ENCODE measurements around the gene VSTM4.

The VSTM4 gene

GRCh38 chr10:49109669-49110340 lies 5.5 kb downstream of the VSTM4 start:
- H3K56ac ChIP-seq (ENCODE audit: low read length): no peak overlapping the region
- H3K23ac ChIP-seq (ENCODE audit: low read length): no peak overlapping the region
- no peaks in the 10 kb centered on the region for H3K79me1 ChIP-seq (ENCODE audit: low read length)
- no peak overlapping the region for H3K18ac ChIP-seq (ENCODE audit: low read length)
- H3K9ac ChIP-seq (ENCODE audit: low read length): no peak overlapping the region
- DNase-seq: no peak
- H2BK15ac ChIP-seq (replicated peaks; ENCODE audit: low read depth): no peak overlapping the region
- no peaks in the 10 kb centered on the region for H3K4me1 ChIP-seq (ENCODE audit: control insufficient read depth, low read depth, low read length)
- no peak overlapping the region for H2AK5ac ChIP-seq (ENCODE audit: low read length)
- H3K27me3 ChIP-seq (ENCODE audit: insufficient read depth, low read length, poor library complexity): no peaks in the 10 kb centered on the region
- no peak overlapping the region for H4K5ac ChIP-seq (ENCODE audit: low read length)
- no peaks in the 10 kb centered on the region for H3K36me3 ChIP-seq (ENCODE audit: control insufficient read depth, insufficient read depth, low read length)
- H3K4ac ChIP-seq (ENCODE audit: low read depth, low read length): no peak overlapping the region
- H3K4me3 ChIP-seq (ENCODE audit: low read length): no peak overlapping the region
- H3K27ac ChIP-seq (ENCODE audit: low read depth, low read length): no peak overlapping the region
- no peak overlapping the region for H2BK120ac ChIP-seq (ENCODE audit: low read depth, low read length)
- whole genome bisulfite sequencing (ENCODE audit: extremely low coverage, insufficient coverage, low lambda C conversion rate): no CpG with 5 or more reads among the region's 9 CpGs
- H3K79me2 ChIP-seq (ENCODE audit: control insufficient read depth, insufficient read depth, low read length): no peaks in the 10 kb centered on the region
- no peak overlapping the region for H4K8ac ChIP-seq (ENCODE audit: low read depth, low read length)
- H3K4me2 ChIP-seq (ENCODE audit: low read length): no peak overlapping the region
- H2BK5ac ChIP-seq (ENCODE audit: low read length): no peak overlapping the region

GRCh38 chr10:49108656-49109055 lies 6.7 kb downstream of the VSTM4 start:
- Histone ChIP-seq H3K27ac (ENCODE audit: low read depth, low read length) (no peak overlapping the region), H3K4me3 (ENCODE audit: low read length) (no peak overlapping the region), H3K27me3 (ENCODE audit: insufficient read depth, low read length, poor library complexity) (no peaks in the 10 kb centered on the region), H3K9ac (ENCODE audit: low read length) (no peak overlapping the region), H3K23ac (ENCODE audit: low read length) (no peak overlapping the region), H3K4ac (ENCODE audit: low read depth, low read length) (no peak overlapping the region), H2BK5ac (ENCODE audit: low read length) (no peak overlapping the region), H3K36me3 (ENCODE audit: control insufficient read depth, insufficient read depth, low read length) (no peaks in the 10 kb centered on the region), H2AK5ac (ENCODE audit: low read length) (no peak overlapping the region), H3K79me1 (ENCODE audit: low read length) (no peaks in the 10 kb centered on the region), H4K5ac (ENCODE audit: low read length) (no peak overlapping the region), H2BK120ac (ENCODE audit: low read depth, low read length) (no peak overlapping the region), H3K4me2 (ENCODE audit: low read length) (no peak overlapping the region), H3K18ac (ENCODE audit: low read length) (no peak overlapping the region), H3K4me1 (ENCODE audit: control insufficient read depth, low read depth, low read length) (no peaks in the 10 kb centered on the region), H4K8ac (ENCODE audit: low read depth, low read length) (no peak overlapping the region), H3K56ac (ENCODE audit: low read length) (no peak overlapping the region), H2BK15ac (replicated peaks; ENCODE audit: low read depth) (no peak overlapping the region), H3K79me2 (ENCODE audit: control insufficient read depth, insufficient read depth, low read length) (no peaks in the 10 kb centered on the region)
- WGBS (ENCODE audit: extremely low coverage, insufficient coverage, low lambda C conversion rate): no CpG with 5 or more reads among the region's 7 CpGs
- no peak for DNase-seq

GRCh38 chr10:49107887-49108267 lies 7.4 kb downstream of the VSTM4 start:
- H3K56ac ChIP-seq (ENCODE audit: low read length): no peak overlapping the region
- no peak for DNase-seq
- WGBS (ENCODE audit: extremely low coverage, insufficient coverage, low lambda C conversion rate): no CpG with 5 or more reads among the region's 8 CpGs

GRCh38 chr10:49107111-49107886 lies 8.0 kb downstream of the VSTM4 start:
- no peaks in the 10 kb centered on the region for H3K36me3 ChIP-seq (ENCODE audit: control insufficient read depth, insufficient read depth, low read length)
- no peak overlapping the region for H3K4me3 ChIP-seq (ENCODE audit: low read length)
- H3K79me2 ChIP-seq (ENCODE audit: control insufficient read depth, insufficient read depth, low read length): no peaks in the 10 kb centered on the region
- H4K8ac ChIP-seq (ENCODE audit: low read depth, low read length): no peak overlapping the region
- no peaks in the 10 kb centered on the region for H3K79me1 ChIP-seq (ENCODE audit: low read length)
- DNase-seq: no peak
- H3K23ac ChIP-seq (ENCODE audit: low read length): no peak overlapping the region
- no peak overlapping the region for H3K4ac ChIP-seq (ENCODE audit: low read depth, low read length)
- H3K27me3 ChIP-seq (ENCODE audit: insufficient read depth, low read length, poor library complexity): no peaks in the 10 kb centered on the region
- H3K4me1 ChIP-seq (ENCODE audit: control insufficient read depth, low read depth, low read length): no peaks in the 10 kb centered on the region
- no peak overlapping the region for H3K27ac ChIP-seq (ENCODE audit: low read depth, low read length)
- H4K5ac ChIP-seq (ENCODE audit: low read length): no peak overlapping the region
- no peak overlapping the region for H2BK15ac ChIP-seq (replicated peaks; ENCODE audit: low read depth)
- H2AK5ac ChIP-seq (ENCODE audit: low read length): no peak overlapping the region
- no peak overlapping the region for H2BK5ac ChIP-seq (ENCODE audit: low read length)
- H2BK120ac ChIP-seq (ENCODE audit: low read depth, low read length): no peak overlapping the region
- H3K18ac ChIP-seq (ENCODE audit: low read length): no peak overlapping the region
- no peak overlapping the region for H3K9ac ChIP-seq (ENCODE audit: low read length)
- H3K4me2 ChIP-seq (ENCODE audit: low read length): no peak overlapping the region
- H3K56ac ChIP-seq (ENCODE audit: low read length): no peak overlapping the region
- no CpG with 5 or more reads among the region's 17 CpGs for WGBS (ENCODE audit: extremely low coverage, insufficient coverage, low lambda C conversion rate)

More at GRCh38 chr10:49107887-49108267, 7.4 kb downstream of the VSTM4 start:
- Histone ChIP-seq H3K79me2 (ENCODE audit: control insufficient read depth, insufficient read depth, low read length) (no peaks in the 10 kb centered on the region), H3K4me1 (ENCODE audit: control insufficient read depth, low read depth, low read length) (no peaks in the 10 kb centered on the region), H3K4ac (ENCODE audit: low read depth, low read length) (no peak overlapping the region), H3K79me1 (ENCODE audit: low read length) (no peaks in the 10 kb centered on the region), H4K5ac (ENCODE audit: low read length) (no peak overlapping the region), H3K9ac (ENCODE audit: low read length) (no peak overlapping the region), H3K36me3 (ENCODE audit: control insufficient read depth, insufficient read depth, low read length) (no peaks in the 10 kb centered on the region), H3K23ac (ENCODE audit: low read length) (no peak overlapping the region), H3K4me3 (ENCODE audit: low read length) (no peak overlapping the region), H2BK15ac (replicated peaks; ENCODE audit: low read depth) (no peak overlapping the region), H3K27me3 (ENCODE audit: insufficient read depth, low read length, poor library complexity) (no peaks in the 10 kb centered on the region), H2AK5ac (ENCODE audit: low read length) (no peak overlapping the region), H3K18ac (ENCODE audit: low read length) (no peak overlapping the region), H3K4me2 (ENCODE audit: low read length) (no peak overlapping the region), H2BK5ac (ENCODE audit: low read length) (no peak overlapping the region), H4K8ac (ENCODE audit: low read depth, low read length) (no peak overlapping the region), H2BK120ac (ENCODE audit: low read depth, low read length) (no peak overlapping the region), H3K27ac (ENCODE audit: low read depth, low read length) (no peak overlapping the region)

- no peak overlapping the region for H3K4me3 ChIP-seq (ENCODE audit: low read length)
- no peak overlapping the region for H3K18ac ChIP-seq (ENCODE audit: low read length)
- no peak overlapping the region for H3K56ac ChIP-seq (ENCODE audit: low read length)
- no peaks in the 10 kb centered on the region for H3K79me1 ChIP-seq (ENCODE audit: low read length)
- no peak overlapping the region for H2BK120ac ChIP-seq (ENCODE audit: low read depth, low read length)
- DNase-seq: no peak
- H3K79me2 ChIP-seq (ENCODE audit: control insufficient read depth, insufficient read depth, low read length): no peaks in the 10 kb centered on the region
- no peak overlapping the region for H3K4me2 ChIP-seq (ENCODE audit: low read length)
- no peak overlapping the region for H3K23ac ChIP-seq (ENCODE audit: low read length)
- no peaks in the 10 kb centered on the region for H3K4me1 ChIP-seq (ENCODE audit: control insufficient read depth, low read depth, low read length)
- no peaks in the 10 kb centered on the region for H3K27me3 ChIP-seq (ENCODE audit: insufficient read depth, low read length, poor library complexity)
- no CpG with 5 or more reads among the region's 7 CpGs for WGBS (ENCODE audit: extremely low coverage, insufficient coverage, low lambda C conversion rate)
- H2BK5ac ChIP-seq (ENCODE audit: low read length): no peak overlapping the region
- H2BK15ac ChIP-seq (replicated peaks; ENCODE audit: low read depth): no peak overlapping the region
- H3K27ac ChIP-seq (ENCODE audit: low read depth, low read length): no peak overlapping the region
- H3K4ac ChIP-seq (ENCODE audit: low read depth, low read length): no peak overlapping the region
- H4K8ac ChIP-seq (ENCODE audit: low read depth, low read length): no peak overlapping the region
- H4K5ac ChIP-seq (ENCODE audit: low read length): no peak overlapping the region
- H3K9ac ChIP-seq (ENCODE audit: low read length): no peak overlapping the region
- H2AK5ac ChIP-seq (ENCODE audit: low read length): no peak overlapping the region
- no peaks in the 10 kb centered on the region for H3K36me3 ChIP-seq (ENCODE audit: control insufficient read depth, insufficient read depth, low read length)
Measured at GRCh38 chr10:49106451-49106850, 8.9 kb downstream of the VSTM4 start.

Data from mesendoderm (in vitro differentiated cells).